G401.6 (cell line): ENCODE measurements around the gene MYEF2.

Experiments used
- FAIRE-seq: peaks from 2 replicates; lab custom pipeline; 2012; peaks lifted over from hg19 to GRCh38; lab: Jason Lieb, UNC

The MYEF2 gene, protein sequence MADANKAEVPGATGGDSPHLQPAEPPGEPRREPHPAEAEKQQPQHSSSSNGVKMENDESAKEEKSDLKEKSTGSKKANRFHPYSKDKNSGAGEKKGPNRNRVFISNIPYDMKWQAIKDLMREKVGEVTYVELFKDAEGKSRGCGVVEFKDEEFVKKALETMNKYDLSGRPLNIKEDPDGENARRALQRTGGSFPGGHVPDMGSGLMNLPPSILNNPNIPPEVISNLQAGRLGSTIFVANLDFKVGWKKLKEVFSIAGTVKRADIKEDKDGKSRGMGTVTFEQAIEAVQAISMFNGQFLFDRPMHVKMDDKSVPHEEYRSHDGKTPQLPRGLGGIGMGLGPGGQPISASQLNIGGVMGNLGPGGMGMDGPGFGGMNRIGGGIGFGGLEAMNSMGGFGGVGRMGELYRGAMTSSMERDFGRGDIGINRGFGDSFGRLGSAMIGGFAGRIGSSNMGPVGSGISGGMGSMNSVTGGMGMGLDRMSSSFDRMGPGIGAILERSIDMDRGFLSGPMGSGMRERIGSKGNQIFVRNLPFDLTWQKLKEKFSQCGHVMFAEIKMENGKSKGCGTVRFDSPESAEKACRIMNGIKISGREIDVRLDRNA

GRCh38 chr15:48177766-48178647 lies at the start of gene MYEF2:
MYEF2 (minus strand) TSS chr15:48178295; CDS start chr15:48178237, 58 bp downstream.
- no peak for FAIRE-seq

- FAIRE-seq: no peak
Measured at GRCh38 chr15:48225771-48226170, 47.7 kb upstream of the MYEF2 start.

- no peak for FAIRE-seq
Measured at GRCh38 chr15:48222627-48223026, 44.5 kb upstream of the MYEF2 start.

- no peak for FAIRE-seq
Measured at GRCh38 chr15:48221885-48222284, 43.8 kb upstream of the MYEF2 start.

- no peak for FAIRE-seq
Measured at GRCh38 chr15:48221261-48221660, 43.2 kb upstream of the MYEF2 start.

- no peak for FAIRE-seq
Measured at GRCh38 chr15:48205981-48206380, 27.9 kb upstream of the MYEF2 start, which contains the start of gene SLC12A1. SLC12A1 (plus strand) TSS chr15:48206302; CDS start chr15:48207720, 1,418 bp downstream.

DNA sequence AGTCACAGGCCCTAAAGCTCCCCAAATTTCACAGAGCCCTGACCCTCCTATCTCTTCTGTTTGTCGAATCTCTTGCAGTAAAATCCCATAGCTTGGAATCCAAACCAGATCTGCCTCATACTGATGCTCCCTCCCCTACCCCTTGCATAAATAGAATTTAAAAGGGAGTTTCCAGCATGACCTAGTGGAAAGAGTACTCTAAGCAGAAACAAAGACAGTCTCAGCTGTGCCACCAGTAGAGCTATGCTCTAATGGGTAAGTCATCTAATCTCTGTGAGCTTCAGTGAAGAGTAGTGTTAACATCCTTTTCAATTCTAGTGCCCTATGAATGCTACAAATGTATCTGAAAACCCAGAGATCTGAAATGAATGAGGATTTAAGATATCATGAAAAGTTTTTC lies 24.0 kb upstream of the MYEF2 start:
- FAIRE-seq: no peak

DNA sequence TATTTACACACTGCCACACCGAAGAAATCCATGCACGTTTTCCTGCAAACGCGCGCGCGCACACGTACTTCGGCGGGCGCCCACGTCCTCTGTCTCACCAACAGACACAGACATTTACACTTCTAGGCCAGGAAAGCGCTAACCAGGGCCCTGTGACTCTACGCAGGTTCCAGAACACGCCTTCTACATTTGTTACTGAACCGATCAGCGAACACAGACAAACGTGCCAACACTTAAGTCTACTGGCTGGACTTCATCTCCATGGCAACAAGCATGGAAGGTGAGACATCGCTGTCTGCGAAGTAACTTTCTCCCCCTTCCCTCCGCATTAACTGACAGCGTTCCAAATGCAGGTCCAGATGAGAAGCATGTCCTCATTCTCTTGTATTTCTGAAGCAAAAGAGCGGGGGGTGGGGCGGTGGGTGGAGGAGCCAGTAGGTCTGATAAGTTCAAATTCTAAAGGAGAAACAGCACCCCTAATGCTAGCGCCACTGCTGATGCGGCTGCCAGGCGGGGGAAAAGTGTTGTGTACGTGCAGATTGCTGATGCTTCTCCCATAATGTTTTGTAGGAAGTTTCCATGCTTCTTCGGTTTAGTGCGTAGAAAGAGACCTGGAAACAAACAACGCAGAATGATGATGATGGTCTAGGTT lies 13.6 kb upstream of the MYEF2 start, which contains the start of gene CTXN2:
CTXN2 (plus strand) TSS at position 92 of the 652 bp plus-strand sequence. CDS start 9,636 bp downstream, outside the sequence.
- no peak for FAIRE-seq

GRCh38 chr15:48190932-48191573 lies 13.0 kb upstream of the MYEF2 start:
- no peak for FAIRE-seq

DNA sequence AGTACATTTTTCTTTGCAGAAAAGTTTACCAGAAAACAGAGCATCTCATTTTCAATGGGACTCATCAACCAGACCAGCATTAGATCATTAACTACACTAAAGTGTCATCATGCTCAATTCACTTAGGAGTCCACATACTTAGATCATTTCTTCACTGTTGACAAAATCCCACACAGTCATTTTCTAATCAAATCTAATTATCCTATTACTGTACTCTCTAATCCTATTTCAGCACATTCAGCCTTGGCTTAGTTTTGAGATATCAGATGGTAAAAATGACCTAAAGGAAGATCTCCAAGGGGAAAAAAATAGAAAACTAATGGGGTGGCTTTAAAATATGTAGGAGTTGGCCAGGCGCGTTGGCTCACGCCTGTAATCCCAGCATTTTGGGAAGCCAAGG lies 8.2 kb upstream of the MYEF2 start:
- FAIRE-seq: no peak

- FAIRE-seq: no peak
Measured at GRCh38 chr15:48185529-48185928, 7.4 kb upstream of the MYEF2 start.

DNA sequence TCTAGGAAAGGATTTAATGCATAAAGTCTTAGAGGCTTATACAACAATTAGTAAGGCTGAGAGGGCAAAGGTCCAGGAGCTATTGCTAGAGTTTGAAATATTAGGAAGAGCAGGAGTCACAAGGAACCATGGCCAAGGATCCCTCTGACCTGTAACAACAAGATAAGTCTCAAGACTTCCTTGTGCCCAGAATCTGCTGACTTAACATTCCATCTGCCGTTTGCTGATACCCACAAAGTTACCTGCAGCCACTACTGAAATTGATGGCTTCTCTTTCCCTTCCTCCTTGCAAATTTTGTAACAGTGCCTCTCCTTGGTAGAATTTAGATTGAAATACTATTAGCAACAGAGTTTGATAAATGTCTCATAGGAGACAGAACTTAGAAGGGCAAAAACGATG lies 4.7 kb upstream of the MYEF2 start:
- no peak for FAIRE-seq

DNA sequence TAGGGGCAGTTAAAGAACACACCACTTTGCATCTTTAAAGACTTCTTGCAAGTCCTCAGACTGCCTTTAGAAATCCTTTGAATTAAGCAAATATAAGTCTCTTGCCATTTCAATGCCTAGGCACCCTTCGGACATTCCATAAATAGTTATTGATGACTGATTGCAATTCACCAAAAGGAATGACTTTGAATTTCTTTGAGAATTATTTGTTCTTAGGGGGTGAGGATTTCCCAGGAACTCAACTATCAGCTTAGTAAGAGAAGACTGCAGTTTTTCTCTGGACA lies 495 bp upstream of the MYEF2 start:
- FAIRE-seq: no peak

GRCh38 chr15:48177383-48177765 lies 721 bp downstream of the MYEF2 start:
- FAIRE-seq: no peak

- FAIRE-seq: no peak
Measured at GRCh38 chr15:48176957-48177356, 1.1 kb downstream of the MYEF2 start.

GRCh38 chr15:48176112-48176511 lies 2.0 kb downstream of the MYEF2 start:
- FAIRE-seq: peak; percentile 28

DNA sequence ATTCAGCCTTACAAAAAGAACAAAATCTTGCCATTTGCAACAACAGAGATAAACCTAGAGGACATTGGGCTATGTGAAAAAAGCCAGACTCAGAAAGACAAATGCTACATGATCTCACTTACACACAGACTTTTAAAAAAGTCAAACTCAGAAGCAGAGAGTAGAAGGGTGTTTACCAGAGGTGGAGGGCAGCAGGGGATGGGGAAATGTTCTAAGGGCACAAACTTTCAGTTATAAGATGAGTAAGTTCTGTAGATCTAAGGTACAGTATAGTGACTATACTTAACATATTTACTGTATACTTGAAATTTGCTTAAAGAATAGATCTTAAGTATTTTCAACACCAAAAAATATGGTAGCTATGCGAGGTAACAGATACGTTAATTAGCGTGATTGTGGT lies 3.0 kb downstream of the MYEF2 start:
- FAIRE-seq: no peak

GRCh38 chr15:48170981-48171380 lies 7.1 kb downstream of the MYEF2 start:
- no peak for FAIRE-seq

- no peak for FAIRE-seq
Measured at GRCh38 chr15:48168616-48169015, 9.5 kb downstream of the MYEF2 start.

- no peak for FAIRE-seq
Measured at GRCh38 chr15:48153526-48153925, 24.6 kb downstream of the MYEF2 start.

- FAIRE-seq: no peak
Measured at GRCh38 chr15:48149858-48150257, 28.2 kb downstream of the MYEF2 start.

GRCh38 chr15:48147358-48147757 lies 30.7 kb downstream of the MYEF2 start:
- no peak for FAIRE-seq
